Neuronal stem cell (in vitro differentiated cells): ENCODE data around the gene TLX3.

Source experiments
- DNase-seq: peaks from one replicate; pipeline ENCODE4 v3.0.0-alpha.2; 2013; ENCODE audit warnings: low spot score
- H2AFZ ChIP-seq: one replicate; pipeline ENCODE4 v1.6.1; 2013; ENCODE audit warnings: mild to moderate bottlenecking, low read length, inconsistent platforms
- H2AK5ac ChIP-seq: 2 replicates; pipeline ENCODE4 v1.6.1; 2013; ENCODE audit warnings: low read depth, mild to moderate bottlenecking, inconsistent platforms, low read length, moderate library complexity, mixed read lengths
- H2BK120ac ChIP-seq: 2 replicates; pipeline ENCODE4 v1.6.1; 2013; ENCODE audit warnings: low read depth, mild to moderate bottlenecking, inconsistent platforms, low read length, moderate library complexity, mixed read lengths
- H2BK12ac ChIP-seq: one replicate; pipeline ENCODE4 v1.6.1; 2013; ENCODE audit warnings: low read length, inconsistent platforms
- H2BK15ac ChIP-seq: 2 replicates; pipeline ENCODE4 v1.6.1; 2013; ENCODE audit warnings: mild to moderate bottlenecking, low read length, inconsistent platforms, mixed read lengths
- H2BK5ac ChIP-seq: one replicate; pipeline ENCODE4 v1.6.1; 2013; ENCODE audit warnings: inconsistent platforms, mild to moderate bottlenecking, low read length, moderate library complexity
- H3K14ac ChIP-seq: one replicate; pipeline ENCODE4 v1.6.1; 2013; ENCODE audit warnings: low read length, inconsistent platforms
- H3K18ac ChIP-seq: 2 replicates; pipeline ENCODE4 v1.6.1; 2013; ENCODE audit warnings: low read length, inconsistent platforms
- H3K23ac ChIP-seq: 2 replicates; pipeline ENCODE4 v1.6.1; 2013; ENCODE audit warnings: low read depth, mild to moderate bottlenecking, mixed read lengths, low read length, inconsistent platforms; ENCODE audit not compliant: poor library complexity
- H3K27ac ChIP-seq: replicated peaks from 3 replicates; pipeline ENCODE4 v1.5.1; 2013; ENCODE audit warnings: low read length, inconsistent platforms
- H3K27me3 ChIP-seq, 3 experiments: 2 replicates each; pipeline ENCODE4 v1.6.1; 2013; ENCODE audit warnings: low read length in 3 of 3, mild to moderate bottlenecking in 2 of 3, inconsistent platforms in 1 of 3, low read depth in 1 of 3, mixed read lengths in 1 of 3, moderate library complexity in 1 of 3; ENCODE audit not compliant: control insufficient read depth in 3 of 3, insufficient read depth in 3 of 3
- H3K36me3 ChIP-seq, 2 donors: replicated peaks in 1 of 2; 2 replicates each; pipeline ENCODE4 v1.6.1; 2013; ENCODE audit warnings: low read length in 2 of 2; ENCODE audit not compliant: control insufficient read depth in 2 of 2, insufficient read depth in 2 of 2
- H3K4ac ChIP-seq: 2 replicates; pipeline ENCODE4 v1.6.1; 2013; ENCODE audit warnings: inconsistent platforms, mild to moderate bottlenecking, low read length, moderate library complexity
- H3K4me1 ChIP-seq, 2 donors: 1 replicate in 1 of 2; 2 replicates in 1 of 2; pipeline ENCODE4 v1.6.1; 2013; ENCODE audit warnings: low read length in 2 of 2, low read depth in 1 of 2; ENCODE audit not compliant: control insufficient read depth in 2 of 2, insufficient read depth in 1 of 2
- H3K4me2 ChIP-seq: one replicate; pipeline ENCODE4 v1.6.1; 2013; ENCODE audit warnings: mild to moderate bottlenecking, low read length, inconsistent platforms; ENCODE audit not compliant: insufficient read depth, poor library complexity, severe bottlenecking
- H3K4me3 ChIP-seq, 2 donors: 2 replicates each; pipeline ENCODE4 v1.5.1; 2013; ENCODE audit warnings: low read length in 2 of 2, mild to moderate bottlenecking in 2 of 2, inconsistent platforms in 1 of 2, moderate library complexity in 1 of 2
- H3K79me1 ChIP-seq: one replicate; pipeline ENCODE4 v1.6.1; 2013; ENCODE audit warnings: low read depth, mild to moderate bottlenecking, inconsistent platforms, low read length, moderate library complexity
- H3K9ac ChIP-seq: one replicate; pipeline ENCODE4 v1.6.1; 2013; ENCODE audit warnings: mild to moderate bottlenecking, low read depth, low read length, inconsistent platforms; ENCODE audit not compliant: poor library complexity
- H3K9me3 ChIP-seq, 2 donors: replicated peaks in 1 of 2; 2 replicates each; pipeline versions ENCODE3 to v1.6.1; 2013; ENCODE audit warnings: low read length in 2 of 2, mild to moderate bottlenecking in 2 of 2, inconsistent platforms in 1 of 2, low read depth in 1 of 2, mixed read lengths in 1 of 2, moderate library complexity in 1 of 2; ENCODE audit not compliant: control insufficient read depth in 2 of 2, insufficient read depth in 1 of 2
- H4K8ac ChIP-seq: one replicate; pipeline ENCODE4 v1.6.1; 2013; ENCODE audit warnings: low read depth, mild to moderate bottlenecking, inconsistent platforms, low read length, moderate library complexity
- H4K91ac ChIP-seq: one replicate; pipeline ENCODE4 v1.6.1; 2013; ENCODE audit warnings: low read length, low read depth, mild to moderate bottlenecking, inconsistent platforms; ENCODE audit not compliant: poor library complexity
- WGBS, 2 donors: extraction: QIAGEN DNeasy Blood & Tissue Kit; methylation state at CpG; one replicate each; pipeline ENCODE4 v1.1.7; 2013; ENCODE audit warnings: missing lambda C conversion rate in 2 of 2, mixed read lengths in 1 of 2; ENCODE audit not compliant: insufficient read length in 2 of 2, insufficient replicate concordance in 1 of 2; ENCODE audit errors: extremely low coverage in 2 of 2; 5-methylcytosine and 5-hydroxymethylcytosine counted together

TLX3 gene

DNA sequence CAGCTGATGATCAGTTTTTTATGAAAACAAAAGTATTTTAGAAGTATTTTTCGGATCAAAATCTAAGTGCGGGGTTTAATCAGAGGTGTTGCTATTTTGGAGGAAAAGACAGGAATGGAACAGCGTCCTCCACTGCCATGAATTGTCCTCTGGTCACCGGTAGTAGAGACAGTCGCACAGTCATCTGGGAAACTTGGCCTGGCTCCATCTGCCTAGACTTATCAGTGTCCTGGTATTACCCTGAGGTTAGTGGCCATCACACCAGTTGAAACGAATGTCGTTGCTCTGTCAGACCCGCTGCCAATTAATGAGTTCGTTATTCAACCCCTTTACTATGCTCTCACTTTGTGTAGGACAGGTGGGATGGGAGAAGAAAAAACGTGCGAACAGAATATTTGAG is 8.2 kb downstream of the TLX3 start:
- Histone ChIP-seq H4K91ac (no peak overlapping the region), H3K27ac (no peak overlapping the region), H3K79me1 (no peaks in the 10 kb centered on the region), H2AFZ (no peak overlapping the region), H3K4me1 (peaks cover 2 to 12% of the 10 kb centered on the region in 2 donors), H3K36me3 (no peaks in the 10 kb centered on the region), H3K4ac (no peak overlapping the region), H3K23ac (no peak overlapping the region), H2AK5ac (no peak overlapping the region), H2BK5ac (no peak overlapping the region), H3K18ac (no peak overlapping the region), H2BK15ac (no peak overlapping the region), H3K14ac (no peak overlapping the region), H3K9ac (no peak overlapping the region), H3K4me3 (no peak overlapping the region), H3K4me2 (no peak overlapping the region), H2BK12ac (no peak overlapping the region), H4K8ac (no peak overlapping the region), H3K9me3 (peaks cover 0 to 4% of the 10 kb centered on the region in 2 donors), H2BK120ac (no peak overlapping the region), H3K27me3 (peaks cover 58 to 100% (median 89%) of the 10 kb centered on the region in 3 experiments)
- no CpG with 5 or more reads among the region's 11 CpGs for WGBS, 2 donors
- DNase-seq: no peak

GRCh38 chr5:171318026-171318425 is 9.0 kb downstream of the TLX3 start:
- Histone ChIP-seq H2BK15ac (no peak overlapping the region), H2BK5ac (no peak overlapping the region), H3K9me3 (peaks cover 0 to 2% of the 10 kb centered on the region in 2 donors), H3K27me3 (peaks cover 50 to 100% (median 82%) of the 10 kb centered on the region in 3 experiments), H3K18ac (no peak overlapping the region), H3K4me2 (no peak overlapping the region), H3K9ac (no peak overlapping the region), H3K79me1 (no peaks in the 10 kb centered on the region), H3K14ac (no peak overlapping the region), H3K23ac (no peak overlapping the region), H2BK120ac (peak overlapping the region; percentile 64), H4K8ac (no peak overlapping the region), H3K4ac (no peak overlapping the region), H3K4me3 (no peak overlapping the region), H2AK5ac (no peak overlapping the region), H3K4me1 (peaks cover 2 to 9% of the 10 kb centered on the region in 2 donors), H2AFZ (no peak overlapping the region), H3K27ac (no peak overlapping the region), H2BK12ac (no peak overlapping the region), H3K36me3 (no peaks in the 10 kb centered on the region), H4K91ac (no peak overlapping the region)
- no peak for DNase-seq
- WGBS, 2 donors: no CpG with 5 or more reads among the region's 9 CpGs

DNA sequence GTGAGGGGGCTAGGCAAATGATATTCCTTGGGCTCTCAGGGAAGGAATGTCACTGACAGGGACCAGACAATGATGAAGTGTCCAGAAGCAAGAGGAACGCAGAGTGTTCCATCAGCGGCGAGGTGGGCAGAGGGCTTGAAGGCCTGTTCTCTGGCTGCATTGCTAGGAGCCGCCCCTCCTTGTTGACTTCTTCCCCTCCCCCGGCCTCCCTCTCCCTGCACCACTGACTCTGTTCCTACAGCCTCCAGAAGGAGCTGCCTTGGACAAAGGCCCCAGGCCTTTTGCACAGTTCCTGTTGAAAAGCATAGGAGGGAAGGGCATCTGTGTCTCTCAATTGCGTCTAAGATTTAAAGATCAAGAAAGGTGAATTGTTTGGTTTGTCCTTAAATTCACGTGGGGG is 12.4 kb downstream of the TLX3 start:
- no peak overlapping the region for H3K18ac ChIP-seq
- no peak overlapping the region for H3K4me3 ChIP-seq
- no peak overlapping the region for H3K4me2 ChIP-seq
- peaks cover 0 to 2% of the 10 kb centered on the region in 2 donors for H3K9me3 ChIP-seq
- H2BK15ac ChIP-seq: no peak overlapping the region
- no peak overlapping the region for H2AK5ac ChIP-seq
- no peaks in the 10 kb centered on the region for H3K79me1 ChIP-seq
- H3K27ac ChIP-seq: no peak overlapping the region
- H3K36me3 ChIP-seq: no peaks in the 10 kb centered on the region
- peaks cover 20 to 91% (median 56%) of the 10 kb centered on the region in 3 experiments for H3K27me3 ChIP-seq
- H4K91ac ChIP-seq: no peak overlapping the region
- no CpG with 5 or more reads among the region's 7 CpGs for WGBS, 2 donors
- H4K8ac ChIP-seq: no peak overlapping the region
- no peak overlapping the region for H2AFZ ChIP-seq
- no peak overlapping the region for H3K23ac ChIP-seq
- no peak for DNase-seq
- H3K14ac ChIP-seq: no peak overlapping the region
- H3K9ac ChIP-seq: no peak overlapping the region
- H2BK120ac ChIP-seq: no peak overlapping the region
- H2BK5ac ChIP-seq: no peak overlapping the region
- peaks cover under 1 to 1% of the 10 kb centered on the region in 2 donors for H3K4me1 ChIP-seq
- no peak overlapping the region for H2BK12ac ChIP-seq
- no peak overlapping the region for H3K4ac ChIP-seq

DNA sequence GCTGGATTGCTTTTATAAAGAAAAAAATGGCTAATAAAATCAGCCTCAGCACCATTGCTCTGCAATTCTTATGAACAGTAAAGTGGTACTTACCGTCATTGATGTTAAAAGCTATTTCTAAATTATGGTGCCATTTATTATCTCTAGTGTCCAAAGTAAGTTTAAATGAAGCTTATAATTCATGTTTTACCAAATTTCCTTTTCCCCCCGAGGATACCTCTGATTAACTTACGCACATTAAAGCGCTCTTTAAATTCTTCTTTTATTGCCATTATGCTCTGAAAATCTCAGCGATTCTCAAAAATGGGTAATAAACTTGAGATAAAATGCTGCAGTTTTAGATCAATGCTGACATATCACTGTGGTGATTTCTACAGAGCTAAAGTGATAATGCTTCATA is 13.5 kb downstream of the TLX3 start:
- H2AK5ac ChIP-seq: no peak overlapping the region
- no peak overlapping the region for H2BK12ac ChIP-seq

More for the DNA sequence above, 13.5 kb downstream of the TLX3 start:
- peaks cover 0 to 1% of the 10 kb centered on the region in 2 donors for H3K4me1 ChIP-seq
- H3K36me3 ChIP-seq: no peaks in the 10 kb centered on the region
- no peak overlapping the region for H3K9ac ChIP-seq
- H3K9me3 ChIP-seq: no peaks in the 10 kb centered on the region
- no peak overlapping the region for H3K23ac ChIP-seq
- H3K18ac ChIP-seq: no peak overlapping the region
- no peak overlapping the region for H2AFZ ChIP-seq
- no peak overlapping the region for H2BK120ac ChIP-seq
- H3K79me1 ChIP-seq: no peaks in the 10 kb centered on the region
- WGBS, 2 donors: no CpG with 5 or more reads among the region's 5 CpGs
- H4K8ac ChIP-seq: no peak overlapping the region
- H2BK15ac ChIP-seq: no peak overlapping the region
- no peak overlapping the region for H3K14ac ChIP-seq
- H2BK5ac ChIP-seq: no peak overlapping the region
- H3K4me3 ChIP-seq: no peak overlapping the region
- peaks cover 10 to 87% (median 45%) of the 10 kb centered on the region in 3 experiments for H3K27me3 ChIP-seq
- no peak overlapping the region for H3K4me2 ChIP-seq
- no peak overlapping the region for H3K4ac ChIP-seq
- H3K27ac ChIP-seq: no peak overlapping the region
- no peak overlapping the region for H4K91ac ChIP-seq
- DNase-seq: no peak
